CD14-positive monocyte (primary cell): Measurements from ENCODE around the gene DHX15. TPM values are rescaled to one million over a fixed set of nuclear protein-coding genes. Genes with fewer than 3 reads are reported as not detected.

Experiments
- DNase-seq, 3 donors: peaks; one replicate each; pipeline ENCODE4 v3.0.0-alpha.2; 2011 to 2022
- H2AFZ ChIP-seq: 2 replicates; pipeline ENCODE4 v1.6.0; 2012; ENCODE audit warnings: mild to moderate bottlenecking, low read depth, low read length, inconsistent platforms; ENCODE audit not compliant: insufficient read depth, poor library complexity, severe bottlenecking
- H3K27ac ChIP-seq, 2 donors: 1 replicate in 1 of 2; 2 replicates in 1 of 2; pipeline ENCODE4 v1.5.1; 2012 to 2013; ENCODE audit warnings: low read length in 2 of 2, control low read depth in 1 of 2, inconsistent platforms in 1 of 2, low read depth in 1 of 2, mild to moderate bottlenecking in 1 of 2
- H3K27me3 ChIP-seq, 2 donors: one replicate each; pipeline versions ENCODE4 v1.6.0 to v1.6.1; 2011 to 2013; ENCODE audit warnings: low read length in 2 of 2; ENCODE audit not compliant: control insufficient read depth in 2 of 2, insufficient read depth in 2 of 2
- H3K36me3 ChIP-seq, 2 donors: replicated peaks in 1 of 2; 1 replicate in 1 of 2; 2 replicates in 1 of 2; pipeline versions ENCODE4 v1.5.1 to v1.6.1; 2012 to 2013; ENCODE audit warnings: low read length in 2 of 2, control low read depth in 1 of 2, inconsistent platforms in 1 of 2, mild to moderate bottlenecking in 1 of 2; ENCODE audit not compliant: insufficient read depth in 2 of 2, control insufficient read depth in 1 of 2
- H3K4me1 ChIP-seq, 2 donors: 1 replicate in 1 of 2; 2 replicates in 1 of 2; pipeline versions ENCODE4 v1.5.1 to v1.6.1; 2012 to 2013; ENCODE audit warnings: low read length in 2 of 2, control low read depth in 1 of 2, inconsistent platforms in 1 of 2, mild to moderate bottlenecking in 1 of 2, moderate library complexity in 1 of 2; ENCODE audit not compliant: insufficient read depth in 2 of 2, control insufficient read depth in 1 of 2
- H3K4me2 ChIP-seq: replicated peaks from 2 replicates; pipeline ENCODE3; 2012; ENCODE audit warnings: low read length, moderate library complexity, mild to moderate bottlenecking; ENCODE audit not compliant: poor library complexity, severe bottlenecking; ENCODE audit errors: extremely low read depth
- H3K4me3 ChIP-seq, 3 experiments: fragments of 200-600 bp in 1 of 3; sonication (generic) in 1 of 3; replicated peaks in 1 of 3; 1 replicate in 2 of 3; 2 replicates in 1 of 3; pipeline ENCODE4 v1.5.1; 2011 to 2013; ENCODE audit warnings: low read length in 3 of 3, mild to moderate bottlenecking in 3 of 3, control low read depth in 2 of 3, low read depth in 2 of 3, inconsistent platforms in 1 of 3, moderate library complexity in 1 of 3
- H3K79me2 ChIP-seq: 2 replicates; pipeline ENCODE4 v1.6.0; 2012; ENCODE audit warnings: mild to moderate bottlenecking, control low read depth, inconsistent platforms, low read length, moderate library complexity; ENCODE audit not compliant: insufficient read depth
- H3K9ac ChIP-seq: 2 replicates; pipeline ENCODE4 v1.6.0; 2017; ENCODE audit warnings: low read length, mild to moderate bottlenecking; ENCODE audit not compliant: insufficient read depth, poor library complexity, severe bottlenecking
- H3K9me3 ChIP-seq, 2 donors: replicated peaks in 1 of 2; 1 replicate in 1 of 2; 2 replicates in 1 of 2; pipeline versions ENCODE4 v1.5.1 to v1.6.1; 2012 to 2013; ENCODE audit warnings: low read length in 2 of 2, control low read depth in 1 of 2; ENCODE audit not compliant: control insufficient read depth in 1 of 2, insufficient read depth in 1 of 2
- H4K20me1 ChIP-seq: 2 replicates; pipeline ENCODE4 v1.6.0; 2012; ENCODE audit warnings: mild to moderate bottlenecking, low read length, control low read depth, moderate library complexity; ENCODE audit not compliant: insufficient read depth
- H3K27ac Mint-ChIP-seq, 7 donors: one replicate each; pipeline ENCODE4 v1.8.0; 2020; ENCODE audit warnings: mild to moderate bottlenecking in 7 of 7, mixed read lengths in 7 of 7, moderate library complexity in 6 of 7, inconsistent platforms in 2 of 7
- H3K27me3 Mint-ChIP-seq, 3 donors: one replicate each; pipeline ENCODE4 v1.8.0; 2021 to 2022; ENCODE audit warnings: low read depth in 3 of 3, mild to moderate bottlenecking in 3 of 3, mixed read lengths in 3 of 3, moderate library complexity in 3 of 3, inconsistent platforms in 1 of 3
- H3K36me3 Mint-ChIP-seq, 2 donors: one replicate each; pipeline ENCODE4 v1.8.0; 2020; ENCODE audit warnings: mixed read lengths in 2 of 2, inconsistent platforms in 1 of 2, mild to moderate bottlenecking in 1 of 2
- H3K4me1 Mint-ChIP-seq: one replicate; pipeline ENCODE4 v1.8.0; 2020; ENCODE audit warnings: mild to moderate bottlenecking, mixed read lengths
- H3K4me3 Mint-ChIP-seq, 2 donors: one replicate each; pipeline ENCODE4 v1.8.0; 2020; ENCODE audit warnings: mild to moderate bottlenecking in 2 of 2, mixed read lengths in 2 of 2, moderate library complexity in 1 of 2
- H3K9me3 Mint-ChIP-seq, 7 donors: one replicate each; pipeline ENCODE4 v1.8.0; 2020 to 2022; ENCODE audit warnings: mixed read lengths in 7 of 7, mild to moderate bottlenecking in 6 of 7, moderate library complexity in 6 of 7, inconsistent platforms in 2 of 7
- WGBS: methylation state at CpG from one replicate; pipeline ENCODE4 v1.1.5; 2013; ENCODE audit warnings: missing lambda C conversion rate; ENCODE audit not compliant: insufficient coverage; 5-methylcytosine and 5-hydroxymethylcytosine counted together
- intact Hi-C, 2 donors: fragments of 100-400 bp; cut with micrococcal nuclease; formaldehyde crosslinking; loops; one replicate each; pipeline versions ENCODE4 v1.15.0 to v1.15.1; 2023
- polyA plus RNA-seq, 3 donors: library from polyadenylated mRNA; depleted of rRNA in 1 of 3; unstranded in 2 of 3; stranded (reverse) in 1 of 3; fragments of 300-500 nt in 2 of 3; fragments of >200 nt in 1 of 3; fragmentation: Illumina TruSeq in 2 of 3; gene quantifications; 1 replicate in 2 of 3; 2 replicates in 1 of 3; pipeline ENCODE4 v1.2.3, GENCODE V29; 2012 to 2021
- TF ChIP-seq, protein P1 (sequence below): fragments of 200-600 bp; IDR thresholded peaks from one replicate; pipeline ENCODE4 v1.8.0; 2022; ENCODE audit warnings: antibody characterized with exemption, mild to moderate bottlenecking

DHX15 gene
- polyA plus RNA-seq, 3 donors, result 27.2 to 77.7 (median 37.5) TPM

- Mint-ChIP-seq H3K36me3 (peaks cover 41 to 50% of the 10 kb centered on the region in 2 donors), H3K27me3 (no peaks in the 10 kb centered on the region), H3K4me3 (no peak overlapping the region), H3K27ac (peak overlapping the region in 2 of 7 donors; percentile 58 to 80), H3K9me3 (peaks cover 0 to 2% (median 0%) of the 10 kb centered on the region in 7 donors), H3K4me1 (peaks cover 21% of the 10 kb centered on the region)
- Histone ChIP-seq H3K9ac (no peak overlapping the region), H3K4me3 (no peak overlapping the region), H2AFZ (no peak overlapping the region), H4K20me1 (peaks cover 98% of the 10 kb centered on the region), H3K79me2 (peaks cover 100% of the 10 kb centered on the region), H3K27me3 (no peaks in the 10 kb centered on the region), H3K36me3 (peaks cover 19 to 60% of the 10 kb centered on the region in 2 donors), H3K27ac (peak overlapping the region in 1 of 2 donors; percentile 26), H3K9me3 (no peaks in the 10 kb centered on the region), H3K4me1 (no peaks in the 10 kb centered on the region), H3K4me2 (no peak overlapping the region)
- intact Hi-C loops, result no loop called here
- DNase-seq, result no peak
- TF ChIP-seq, protein P1, sequence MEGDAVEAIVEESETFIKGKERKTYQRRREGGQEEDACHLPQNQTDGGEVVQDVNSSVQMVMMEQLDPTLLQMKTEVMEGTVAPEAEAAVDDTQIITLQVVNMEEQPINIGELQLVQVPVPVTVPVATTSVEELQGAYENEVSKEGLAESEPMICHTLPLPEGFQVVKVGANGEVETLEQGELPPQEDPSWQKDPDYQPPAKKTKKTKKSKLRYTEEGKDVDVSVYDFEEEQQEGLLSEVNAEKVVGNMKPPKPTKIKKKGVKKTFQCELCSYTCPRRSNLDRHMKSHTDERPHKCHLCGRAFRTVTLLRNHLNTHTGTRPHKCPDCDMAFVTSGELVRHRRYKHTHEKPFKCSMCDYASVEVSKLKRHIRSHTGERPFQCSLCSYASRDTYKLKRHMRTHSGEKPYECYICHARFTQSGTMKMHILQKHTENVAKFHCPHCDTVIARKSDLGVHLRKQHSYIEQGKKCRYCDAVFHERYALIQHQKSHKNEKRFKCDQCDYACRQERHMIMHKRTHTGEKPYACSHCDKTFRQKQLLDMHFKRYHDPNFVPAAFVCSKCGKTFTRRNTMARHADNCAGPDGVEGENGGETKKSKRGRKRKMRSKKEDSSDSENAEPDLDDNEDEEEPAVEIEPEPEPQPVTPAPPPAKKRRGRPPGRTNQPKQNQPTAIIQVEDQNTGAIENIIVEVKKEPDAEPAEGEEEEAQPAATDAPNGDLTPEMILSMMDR, result no peak
- 100% methylated on average over 1 of the region's 3 CpGs for WGBS
Observed at GRCh38 chr4:24559032-24559821, 25.1 kb downstream of the DHX15 start.

DNA sequence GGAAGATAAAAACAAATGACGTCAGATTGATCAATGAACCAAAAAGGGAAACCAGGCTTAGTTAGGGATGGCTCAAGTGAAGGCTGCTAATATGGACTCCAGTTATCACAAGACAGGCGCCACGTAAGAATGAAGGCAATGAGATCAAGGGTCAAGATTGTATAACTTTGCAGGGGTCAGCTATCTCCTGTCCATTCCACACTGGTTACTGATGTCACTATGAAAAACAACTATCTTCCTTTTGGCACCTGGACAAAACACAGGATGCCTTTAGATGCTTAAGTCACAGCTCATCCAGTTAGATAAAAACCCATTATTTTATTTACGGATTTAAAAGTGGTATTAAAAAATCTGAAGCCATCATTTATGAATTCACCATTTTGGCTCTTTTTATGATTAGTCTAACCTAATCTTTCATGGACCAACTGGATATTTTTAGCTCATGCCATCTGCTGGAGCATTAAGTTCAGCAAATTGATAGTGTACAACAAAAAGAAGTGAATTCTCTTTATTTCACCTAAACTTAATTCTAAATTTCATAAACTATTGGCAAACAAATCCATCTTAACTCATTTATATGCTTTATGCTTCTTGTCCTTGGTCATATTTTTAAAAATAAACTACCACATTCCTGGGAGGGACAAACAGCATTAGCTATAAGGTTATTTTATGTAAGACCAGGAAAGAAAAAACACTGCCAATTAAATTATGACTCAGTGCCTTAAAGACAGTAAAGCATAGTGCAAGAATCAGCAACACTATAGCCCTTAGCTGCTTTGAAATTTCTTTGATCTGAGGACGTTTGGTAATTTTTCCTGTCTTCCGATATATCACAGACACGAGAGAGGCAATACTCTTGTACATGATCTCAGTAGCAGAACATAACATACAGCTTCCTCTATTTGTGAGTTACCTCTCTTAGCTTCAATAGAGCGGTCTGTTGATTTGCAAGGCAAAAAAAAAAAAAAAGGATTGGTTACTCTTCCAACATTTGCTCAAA, 27.0 kb downstream of the DHX15 start:
- DNase-seq, result peak; percentile 6 to 24 (median 19)
- no peaks in the 10 kb centered on the region for H3K27me3 ChIP-seq
- no peak overlapping the region for H3K4me2 ChIP-seq
- intact Hi-C loops, result no loop called here
- H3K9ac ChIP-seq, result no peak overlapping the region
- H3K4me1 ChIP-seq, result no peaks in the 10 kb centered on the region
- WGBS, result 33% methylated on average over 3 of the region's 8 CpGs
- peaks cover 100% of the 10 kb centered on the region for H3K79me2 ChIP-seq
- Mint-ChIP-seq H3K36me3 (peaks cover 37 to 56% of the 10 kb centered on the region in 2 donors), H3K4me1 (peaks cover 21% of the 10 kb centered on the region), H3K27ac (peak overlapping the region in 4 of 7 donors; percentile 10 to 83 (median 41)), H3K27me3 (no peaks in the 10 kb centered on the region), H3K9me3 (peaks cover 0 to 2% (median 0%) of the 10 kb centered on the region in 7 donors), H3K4me3 (no peak overlapping the region)
- no peak overlapping the region for H3K4me3 ChIP-seq
- no peaks in the 10 kb centered on the region for H3K9me3 ChIP-seq
- H4K20me1 ChIP-seq, result peaks cover 95% of the 10 kb centered on the region
- TF ChIP-seq, protein P1, result no peak
- peak overlapping the region in 1 of 2 donors; percentile 37 for H3K27ac ChIP-seq
- no peak overlapping the region for H2AFZ ChIP-seq
- H3K36me3 ChIP-seq, result peaks cover 31 to 60% of the 10 kb centered on the region in 2 donors
